ENCODE measurements around the gene CDH13.

Gene CDH13

GRCh38 chr16:83742124-83742899 is 1115.5 kb downstream of the CDH13 start:
- Histone ChIP-seq H4K8ac (ENCODE audit: low read length) (no peak overlapping the region), H3K4me3 (ENCODE audit: insufficient read depth in 1 of 2, low read depth in 1 of 2, low read length in 2 of 2) (no peak overlapping the region), H4K91ac (ENCODE audit: low read length) (no peak overlapping the region), H3K9me3 (ENCODE audit: control insufficient read depth, low read length) (no peaks in the 10 kb centered on the region), H2AK5ac (ENCODE audit: low read length, severe bottlenecking) (peak overlapping the region; percentile 31), H3K27me3 (ENCODE audit: control insufficient read depth in 1 of 2, insufficient read depth in 1 of 2, low read length in 2 of 2) (no peaks in the 10 kb centered on the region), H3K9ac (ENCODE audit: low read length) (no peak overlapping the region), H2BK5ac (ENCODE audit: low read depth, low read length, poor library complexity, severe bottlenecking) (no peak overlapping the region), H2BK120ac (ENCODE audit: low read depth, low read length) (no peak overlapping the region), H3K4me1 (ENCODE audit: control insufficient read depth, insufficient read depth, low read depth, low read length) (peaks cover 16% of the 10 kb centered on the region), H3K79me1 (replicated peaks; ENCODE audit: low read length, poor library complexity, severe bottlenecking) (no peaks in the 10 kb centered on the region), H2BK15ac (ENCODE audit: low read depth, poor library complexity, severe bottlenecking) (no peak overlapping the region), H2BK12ac (ENCODE audit: low read length in 2 of 2) (no peak overlapping the region), H3K4ac (ENCODE audit: low read depth in 1 of 2, low read length in 2 of 2) (no peak overlapping the region), H3K18ac (ENCODE audit: low read depth in 1 of 2, low read length in 2 of 2) (no peak overlapping the region), H3K36me3 (ENCODE audit: control insufficient read depth in 1 of 2, insufficient read depth in 2 of 2, low read depth in 1 of 2, low read length in 2 of 2) (no peaks in the 10 kb centered on the region), H3K23ac (ENCODE audit: low read length in 2 of 2) (no peak overlapping the region), H3K4me2 (ENCODE audit: low read length, poor library complexity, severe bottlenecking) (no peak overlapping the region), H3K14ac (ENCODE audit: low read length in 2 of 2) (no peak overlapping the region), H2AFZ (ENCODE audit: low read depth, low read length) (no peak overlapping the region), H3K27ac (ENCODE audit: low read length, poor library complexity, severe bottlenecking) (no peak overlapping the region)
- DNase-seq, result no peak
- 94% methylated on average over 22 of the region's 22 CpGs for WGBS

GRCh38 chr16:83743241-83743640 is 1116.5 kb downstream of the CDH13 start:
- no peaks in the 10 kb centered on the region for H3K36me3 ChIP-seq (ENCODE audit: control insufficient read depth in 1 of 2, insufficient read depth in 2 of 2, low read depth in 1 of 2, low read length in 2 of 2)
- H3K9me3 ChIP-seq (ENCODE audit: control insufficient read depth, low read length), result no peaks in the 10 kb centered on the region
- H2AK5ac ChIP-seq (ENCODE audit: low read length, severe bottlenecking), result no peak overlapping the region
- H3K4me1 ChIP-seq (ENCODE audit: control insufficient read depth, insufficient read depth, low read depth, low read length), result peaks cover 15% of the 10 kb centered on the region
- no peak overlapping the region for H3K18ac ChIP-seq (ENCODE audit: low read depth in 1 of 2, low read length in 2 of 2)
- no peak overlapping the region for H3K14ac ChIP-seq (ENCODE audit: low read length in 2 of 2)
- no peak overlapping the region for H4K91ac ChIP-seq (ENCODE audit: low read length)
- H2BK15ac ChIP-seq (ENCODE audit: low read depth, poor library complexity, severe bottlenecking), result no peak overlapping the region
- H3K79me1 ChIP-seq (replicated peaks; ENCODE audit: low read length, poor library complexity, severe bottlenecking), result no peaks in the 10 kb centered on the region
- H4K8ac ChIP-seq (ENCODE audit: low read length), result no peak overlapping the region
- H3K4me2 ChIP-seq (ENCODE audit: low read length, poor library complexity, severe bottlenecking), result no peak overlapping the region
- H3K9ac ChIP-seq (ENCODE audit: low read length), result no peak overlapping the region
- DNase-seq, result no peak
- no peak overlapping the region for H2BK120ac ChIP-seq (ENCODE audit: low read depth, low read length)
- H3K4ac ChIP-seq (ENCODE audit: low read depth in 1 of 2, low read length in 2 of 2), result no peak overlapping the region
- H2BK5ac ChIP-seq (ENCODE audit: low read depth, low read length, poor library complexity, severe bottlenecking), result no peak overlapping the region
- no peak overlapping the region for H3K23ac ChIP-seq (ENCODE audit: low read length in 2 of 2)
- no peak overlapping the region for H3K4me3 ChIP-seq (ENCODE audit: insufficient read depth in 1 of 2, low read depth in 1 of 2, low read length in 2 of 2)
- no peak overlapping the region for H2AFZ ChIP-seq (ENCODE audit: low read depth, low read length)
- no peak overlapping the region for H3K27ac ChIP-seq (ENCODE audit: low read length, poor library complexity, severe bottlenecking)
- 92% methylated on average over 3 of the region's 4 CpGs for WGBS
- H3K27me3 ChIP-seq (ENCODE audit: control insufficient read depth in 1 of 2, insufficient read depth in 1 of 2, low read length in 2 of 2), result no peaks in the 10 kb centered on the region
- H2BK12ac ChIP-seq (ENCODE audit: low read length in 2 of 2), result no peak overlapping the region

GRCh38 chr16:83743720-83744119 is 1117.0 kb downstream of the CDH13 start:
- H3K4me3 ChIP-seq (ENCODE audit: insufficient read depth in 1 of 2, low read depth in 1 of 2, low read length in 2 of 2), result no peak overlapping the region
- H2AK5ac ChIP-seq (ENCODE audit: low read length, severe bottlenecking), result no peak overlapping the region
- no peaks in the 10 kb centered on the region for H3K27me3 ChIP-seq (ENCODE audit: control insufficient read depth in 1 of 2, insufficient read depth in 1 of 2, low read length in 2 of 2)
- H3K23ac ChIP-seq (ENCODE audit: low read length in 2 of 2), result no peak overlapping the region
- WGBS, result 97% methylated on average over 6 of the region's 6 CpGs
- no peak overlapping the region for H4K91ac ChIP-seq (ENCODE audit: low read length)
- no peaks in the 10 kb centered on the region for H3K79me1 ChIP-seq (replicated peaks; ENCODE audit: low read length, poor library complexity, severe bottlenecking)
- no peak overlapping the region for H3K27ac ChIP-seq (ENCODE audit: low read length, poor library complexity, severe bottlenecking)
- no peak for DNase-seq
- no peaks in the 10 kb centered on the region for H3K36me3 ChIP-seq (ENCODE audit: control insufficient read depth in 1 of 2, insufficient read depth in 2 of 2, low read depth in 1 of 2, low read length in 2 of 2)
- no peak overlapping the region for H2BK120ac ChIP-seq (ENCODE audit: low read depth, low read length)
- no peak overlapping the region for H3K4ac ChIP-seq (ENCODE audit: low read depth in 1 of 2, low read length in 2 of 2)
- peak overlapping the region in 1 of 2 experiments; percentile 14 for H2BK12ac ChIP-seq (ENCODE audit: low read length in 2 of 2)
- no peak overlapping the region for H2BK15ac ChIP-seq (ENCODE audit: low read depth, poor library complexity, severe bottlenecking)
- H3K4me2 ChIP-seq (ENCODE audit: low read length, poor library complexity, severe bottlenecking), result no peak overlapping the region
- H3K4me1 ChIP-seq (ENCODE audit: control insufficient read depth, insufficient read depth, low read depth, low read length), result peaks cover 13% of the 10 kb centered on the region
- no peak overlapping the region for H2AFZ ChIP-seq (ENCODE audit: low read depth, low read length)
- no peak overlapping the region for H3K14ac ChIP-seq (ENCODE audit: low read length in 2 of 2)
- no peak overlapping the region for H3K9ac ChIP-seq (ENCODE audit: low read length)
- peak overlapping the region in 1 of 2 experiments; percentile 29 for H3K18ac ChIP-seq (ENCODE audit: low read depth in 1 of 2, low read length in 2 of 2)
- no peaks in the 10 kb centered on the region for H3K9me3 ChIP-seq (ENCODE audit: control insufficient read depth, low read length)
- H4K8ac ChIP-seq (ENCODE audit: low read length), result no peak overlapping the region
- H2BK5ac ChIP-seq (ENCODE audit: low read depth, low read length, poor library complexity, severe bottlenecking), result no peak overlapping the region

- Histone ChIP-seq H3K4me3 (ENCODE audit: insufficient read depth in 1 of 2, low read depth in 1 of 2, low read length in 2 of 2) (no peak overlapping the region), H2BK5ac (ENCODE audit: low read depth, low read length, poor library complexity, severe bottlenecking) (no peak overlapping the region), H2AK5ac (ENCODE audit: low read length, severe bottlenecking) (no peak overlapping the region), H3K9ac (ENCODE audit: low read length) (no peak overlapping the region), H3K36me3 (ENCODE audit: control insufficient read depth in 1 of 2, insufficient read depth in 2 of 2, low read depth in 1 of 2, low read length in 2 of 2) (no peaks in the 10 kb centered on the region), H4K91ac (ENCODE audit: low read length) (no peak overlapping the region), H2BK120ac (ENCODE audit: low read depth, low read length) (no peak overlapping the region), H3K4me2 (ENCODE audit: low read length, poor library complexity, severe bottlenecking) (peak overlapping the region; percentile 25), H3K9me3 (ENCODE audit: control insufficient read depth, low read length) (peaks cover 5% of the 10 kb centered on the region), H3K14ac (ENCODE audit: low read length in 2 of 2) (no peak overlapping the region), H2BK12ac (ENCODE audit: low read length in 2 of 2) (no peak overlapping the region), H3K4ac (ENCODE audit: low read depth in 1 of 2, low read length in 2 of 2) (peak overlapping the region in 1 of 2 experiments; percentile 2), H2AFZ (ENCODE audit: low read depth, low read length) (no peak overlapping the region), H2BK15ac (ENCODE audit: low read depth, poor library complexity, severe bottlenecking) (no peak overlapping the region), H3K23ac (ENCODE audit: low read length in 2 of 2) (no peak overlapping the region), H3K27ac (ENCODE audit: low read length, poor library complexity, severe bottlenecking) (peak overlapping the region; percentile 15), H3K18ac (ENCODE audit: low read depth in 1 of 2, low read length in 2 of 2) (peak overlapping the region in 1 of 2 experiments; percentile 50), H3K27me3 (ENCODE audit: control insufficient read depth in 1 of 2, insufficient read depth in 1 of 2, low read length in 2 of 2) (no peaks in the 10 kb centered on the region), H3K4me1 (ENCODE audit: control insufficient read depth, insufficient read depth, low read depth, low read length) (peaks cover 12% of the 10 kb centered on the region), H3K79me1 (replicated peaks; ENCODE audit: low read length, poor library complexity, severe bottlenecking) (no peaks in the 10 kb centered on the region), H4K8ac (ENCODE audit: low read length) (peak overlapping the region; percentile 45)
- WGBS, result 15% methylated on average over 10 of the region's 12 CpGs
- peak; percentile 68 for DNase-seq
These were observed 1117.7 kb downstream of the CDH13 start for GRCh38 chr16:83744441-83744981.
